Anterior cingulate cortex (tissue), 58 donors: ENCODE data around the gene OSBP2.

Source experiments
- DNase-seq, 58 donors: peaks; one replicate each; lab custom pipeline; 2025; lab: John Stamatoyannopoulos, UW

OSBP2 gene

DNA sequence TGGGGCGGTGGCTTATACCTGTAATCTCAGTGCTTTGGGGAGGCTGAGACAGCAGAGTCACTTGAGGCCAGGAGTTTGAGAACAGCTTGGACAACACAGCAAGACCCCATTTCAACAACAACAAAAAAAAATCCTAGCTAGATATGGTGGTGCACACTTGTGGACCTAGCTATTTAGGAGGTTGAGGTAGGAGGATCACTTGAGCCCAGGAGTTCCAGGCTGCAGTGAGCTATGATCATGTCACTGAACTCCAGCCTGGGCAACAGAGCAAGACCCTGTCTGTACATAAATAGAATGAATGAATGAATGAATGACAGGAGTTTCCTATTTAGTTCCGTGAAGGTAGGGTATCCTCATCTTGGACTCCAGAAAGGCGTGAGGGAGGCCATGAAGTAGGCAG, 107.0 kb downstream of the OSBP2 start:
- DNase-seq = no peak

DNA sequence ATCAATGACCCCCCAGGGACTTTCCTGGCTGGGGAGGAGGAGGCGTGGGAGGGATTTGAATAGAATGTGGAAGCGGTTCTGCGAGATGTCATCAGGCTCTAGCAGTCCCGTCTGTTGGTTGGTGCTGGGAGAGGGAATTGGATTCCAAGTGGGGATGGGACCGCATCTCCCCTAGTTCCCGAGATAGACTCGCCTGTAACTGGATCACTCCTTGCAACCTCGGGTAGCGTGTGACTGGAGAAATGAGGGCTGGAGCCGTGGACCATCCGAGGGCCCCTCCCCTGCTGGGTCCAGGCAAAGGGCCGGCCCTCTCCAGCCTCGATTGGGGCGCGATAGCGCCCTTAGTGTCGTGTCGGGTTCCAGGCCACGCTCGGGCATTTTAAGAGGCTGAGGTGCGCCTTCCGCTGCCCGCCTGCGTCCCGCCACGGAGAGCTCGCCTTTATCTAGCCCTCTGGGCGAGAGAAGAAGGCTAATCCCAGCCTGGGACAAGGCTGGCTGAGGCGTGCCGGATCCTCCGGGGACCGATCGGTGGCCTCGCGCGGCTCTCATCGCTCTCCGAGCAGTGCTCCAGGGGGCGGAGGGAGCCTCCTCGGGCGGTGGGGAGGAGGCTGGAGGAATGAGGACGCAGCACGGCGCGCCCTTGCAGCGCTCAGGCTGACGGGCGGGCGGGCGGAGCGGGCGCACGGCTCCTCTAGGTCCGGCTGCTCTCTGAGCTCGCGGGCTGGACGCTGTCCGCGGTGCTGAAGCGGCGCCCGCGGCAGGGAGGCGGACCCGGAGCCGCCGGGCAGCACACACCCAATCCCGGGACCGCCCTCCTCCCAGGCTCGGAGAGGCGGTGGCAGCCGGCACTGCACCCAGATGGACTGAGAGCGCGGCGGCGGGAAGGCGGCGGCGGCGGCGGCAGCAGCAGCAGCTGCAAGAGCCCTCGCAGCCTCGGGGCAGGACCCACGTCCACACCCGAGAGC, 107.8 kb downstream of the OSBP2 start:
- DNase-seq = peak in 54 of 58 donors; percentile 16 to 81 (median 62)

DNA sequence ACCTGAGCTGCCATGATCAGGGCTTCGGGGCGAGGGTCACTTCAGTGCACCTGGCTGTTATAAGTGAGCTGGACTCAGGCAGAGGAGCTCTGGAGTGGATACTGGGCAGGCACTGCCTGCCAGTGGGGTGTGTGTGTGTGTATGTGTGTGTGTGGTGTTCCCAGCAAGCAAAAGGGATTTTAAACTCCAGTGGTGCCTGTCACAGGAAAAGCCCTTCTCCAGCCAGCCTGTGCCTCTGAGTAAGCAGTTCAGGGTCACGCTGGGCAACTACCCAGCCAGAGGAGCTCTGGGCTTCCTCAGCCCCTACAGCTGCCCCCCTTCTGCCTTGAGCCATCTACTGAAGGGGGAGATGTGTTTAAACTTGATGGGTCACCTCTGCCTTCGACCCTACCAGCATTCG, 109.0 kb downstream of the OSBP2 start:
- no peak for DNase-seq

DNA sequence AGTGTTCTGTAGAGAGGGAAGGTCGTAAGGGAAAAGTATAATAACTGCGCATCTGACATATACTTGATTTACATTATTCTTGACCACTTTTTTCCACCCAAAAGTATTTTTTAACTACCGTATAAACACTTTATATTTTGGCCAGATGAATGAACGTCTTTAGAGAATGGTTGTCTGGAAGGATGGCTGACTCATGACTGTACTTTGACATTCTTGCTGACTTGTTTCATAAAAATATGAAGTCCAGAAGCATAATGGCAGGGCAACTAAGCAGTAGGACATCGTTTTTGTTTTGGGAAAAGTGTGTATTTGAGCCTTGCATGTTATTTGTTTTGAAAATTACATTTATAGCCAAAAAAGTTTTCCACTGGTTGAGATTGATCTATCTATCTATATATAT, 110.0 kb downstream of the OSBP2 start:
- no peak for DNase-seq

DNA sequence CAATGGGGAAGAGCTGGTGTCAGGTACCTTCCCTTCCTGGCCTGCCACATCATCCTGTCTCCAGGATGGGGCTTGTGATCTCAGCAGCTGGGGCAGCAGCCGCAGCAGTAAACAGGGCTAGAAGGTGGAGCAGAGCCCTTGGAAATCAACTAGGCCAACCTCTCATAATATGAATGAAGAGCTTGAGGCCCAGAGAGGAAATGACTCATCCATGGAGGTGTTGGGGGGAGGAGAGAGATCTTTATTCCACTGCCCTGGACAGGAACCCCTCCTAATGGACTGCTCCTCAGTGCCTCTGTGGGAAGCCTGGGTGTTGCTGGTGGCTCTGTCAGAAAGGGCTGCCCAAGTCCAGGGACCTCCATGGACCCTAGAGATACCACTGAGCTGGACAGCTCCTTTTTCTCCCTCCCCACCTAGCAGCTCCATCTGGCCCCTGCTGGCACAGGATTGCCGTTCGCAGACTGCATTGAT, 111.8 kb downstream of the OSBP2 start:
- no peak for DNase-seq

DNA sequence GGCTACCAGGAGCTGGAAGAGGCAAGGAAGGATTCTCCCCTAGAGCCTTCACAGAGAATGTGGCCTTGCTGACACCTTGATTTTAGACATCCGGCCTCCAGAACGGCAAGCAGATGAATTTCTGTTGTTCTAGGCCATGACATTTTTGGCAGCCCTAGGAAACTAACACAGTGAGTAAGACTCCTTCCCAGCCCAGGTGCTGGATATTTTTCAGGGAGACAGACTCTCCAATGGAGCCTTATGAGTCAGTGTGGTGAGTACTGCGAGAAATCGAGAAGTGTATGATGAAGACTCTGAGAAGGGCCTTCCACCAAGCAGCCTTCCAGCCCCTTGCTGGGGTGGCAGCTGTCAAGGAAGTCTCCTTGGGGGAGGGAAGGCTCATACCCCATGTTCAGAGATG, 114.4 kb downstream of the OSBP2 start:
- no peak for DNase-seq

DNA sequence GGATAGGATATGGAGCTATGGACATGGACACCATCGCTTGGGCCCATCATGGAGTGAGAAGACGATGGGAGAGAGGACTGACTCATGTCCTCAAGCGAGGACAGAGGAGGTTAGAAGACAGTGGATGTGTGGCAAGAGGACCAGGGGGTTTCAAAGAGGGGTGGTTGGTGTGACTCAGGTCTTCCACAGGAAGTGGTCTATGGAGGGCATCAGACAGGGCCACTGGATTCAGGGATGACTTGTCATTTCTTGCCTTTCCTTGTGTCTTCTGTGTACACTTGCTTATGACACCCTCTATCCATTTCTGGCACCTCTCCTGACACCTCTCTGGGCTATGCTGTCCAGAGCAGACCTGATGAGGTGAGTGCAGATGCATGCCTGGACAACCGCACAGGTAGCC, 115.4 kb downstream of the OSBP2 start:
- DNase-seq = no peak

DNA sequence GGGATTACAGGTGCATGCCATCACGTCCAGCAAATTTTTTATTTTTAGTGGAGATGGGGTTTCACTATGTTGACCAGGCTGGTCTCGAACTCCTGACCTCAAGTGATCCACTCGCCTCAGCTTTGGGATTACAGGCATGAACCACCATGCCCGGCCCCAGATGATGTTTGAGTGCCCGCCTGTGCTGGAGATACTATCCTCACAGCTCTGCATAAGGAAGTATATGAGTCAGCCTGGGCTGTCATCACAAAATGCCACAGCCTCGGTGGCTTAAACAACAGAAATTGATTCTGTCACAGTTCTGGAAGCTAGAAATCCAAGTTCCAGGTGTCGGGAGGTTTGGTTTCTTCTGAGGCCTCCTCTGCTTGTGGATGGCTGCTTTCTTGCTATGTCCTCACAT, 119.3 kb downstream of the OSBP2 start:
- DNase-seq = no peak

DNA sequence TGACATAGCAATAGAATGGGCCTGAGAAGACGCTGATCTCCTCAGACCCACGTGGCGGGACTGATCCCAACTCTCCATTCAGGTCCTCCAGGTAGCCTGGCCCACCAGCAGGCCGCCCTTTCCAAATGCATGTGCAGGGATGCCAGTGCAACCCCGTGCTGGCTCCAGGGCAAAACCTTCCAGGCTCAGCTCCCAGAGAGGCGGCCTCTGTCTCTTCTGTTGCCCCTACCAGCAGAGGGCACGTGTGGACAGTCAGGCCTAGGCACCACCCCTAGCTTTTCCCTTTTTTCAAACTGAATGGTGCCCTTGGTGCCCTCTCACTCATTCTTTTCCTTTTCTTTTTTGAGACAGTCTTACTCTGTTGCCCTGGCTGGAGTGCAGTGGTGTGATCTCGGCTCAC, 121.7 kb downstream of the OSBP2 start:
- DNase-seq = no peak

DNA sequence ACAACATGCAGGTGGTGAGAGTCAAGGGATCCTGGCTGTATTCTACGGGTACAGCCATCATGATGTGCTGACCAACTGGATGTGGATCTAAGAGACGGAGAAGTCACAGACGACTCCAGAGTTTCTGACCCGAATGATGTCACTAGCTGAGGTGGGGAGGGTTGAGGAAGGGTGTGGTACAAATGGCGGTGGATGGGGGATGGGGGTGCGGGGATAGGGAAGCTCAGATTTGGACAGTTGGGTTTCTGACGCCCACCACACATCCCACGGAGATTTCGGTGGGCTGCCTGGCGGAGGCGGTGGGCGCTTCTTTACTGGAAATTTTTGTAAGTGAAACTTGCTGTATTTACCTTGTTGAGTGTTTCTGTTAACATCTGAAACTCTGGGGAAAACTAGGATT, 126.7 kb downstream of the OSBP2 start:
- DNase-seq = no peak

DNA sequence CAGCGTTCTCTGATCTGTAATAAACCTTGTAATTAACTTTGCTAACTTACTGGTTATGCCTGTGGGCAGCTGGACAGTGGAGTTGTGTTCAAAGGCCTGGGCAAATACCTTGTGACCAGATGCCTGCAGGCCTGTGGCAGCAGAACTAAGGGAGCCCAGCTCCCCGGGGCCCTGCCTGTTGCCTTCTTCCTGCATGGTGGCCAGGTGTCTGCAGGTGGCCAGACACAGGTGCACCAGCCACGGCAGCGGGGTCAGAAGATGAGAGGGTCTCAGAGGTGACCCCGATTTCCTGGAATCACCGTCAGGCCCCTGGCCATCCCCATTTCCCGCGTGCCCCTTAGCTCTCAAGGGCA, 127.2 kb downstream of the OSBP2 start:
- no peak for DNase-seq

DNA sequence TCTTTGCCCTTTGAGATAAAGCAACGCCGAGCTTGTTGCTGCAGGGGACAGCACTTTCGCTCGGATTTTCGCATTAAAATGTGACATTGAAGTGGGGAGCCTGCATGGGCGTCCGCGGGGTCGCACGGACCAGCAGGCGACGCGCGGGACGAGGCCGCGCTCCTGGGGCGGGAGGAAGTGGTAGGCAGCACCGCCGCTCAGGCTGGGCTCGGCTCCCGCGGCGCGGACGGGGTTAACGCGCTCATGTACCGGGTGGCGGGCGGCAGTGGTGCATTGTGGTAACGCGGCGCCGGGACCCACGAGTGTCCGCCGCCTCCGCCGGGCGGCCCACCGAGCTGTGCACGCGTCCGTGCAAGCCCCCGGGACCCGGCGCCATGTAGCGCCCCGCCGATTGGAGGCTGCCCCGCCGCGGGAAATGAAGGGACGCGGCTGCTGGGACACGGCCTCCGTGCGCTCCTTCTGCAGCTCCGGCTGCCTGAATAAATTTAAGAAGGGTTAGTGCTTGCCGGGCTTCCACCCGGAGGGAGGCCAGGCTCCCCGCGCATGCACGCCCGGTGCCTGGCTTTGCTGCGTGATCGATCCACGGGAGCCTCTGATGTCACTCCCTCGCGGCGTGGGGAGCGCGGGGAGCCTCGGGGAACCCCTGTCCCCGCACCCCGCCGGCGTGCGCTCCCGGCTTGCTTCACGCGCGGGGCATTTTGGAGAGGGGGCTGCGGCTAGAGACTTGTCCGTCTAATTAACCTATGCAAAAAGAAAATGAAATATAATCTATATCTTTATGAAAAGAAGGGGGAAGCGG, 127.7 kb downstream of the OSBP2 start:
- DNase-seq = peak in 8 of 58 donors; percentile 10 to 44 (median 20)

DNA sequence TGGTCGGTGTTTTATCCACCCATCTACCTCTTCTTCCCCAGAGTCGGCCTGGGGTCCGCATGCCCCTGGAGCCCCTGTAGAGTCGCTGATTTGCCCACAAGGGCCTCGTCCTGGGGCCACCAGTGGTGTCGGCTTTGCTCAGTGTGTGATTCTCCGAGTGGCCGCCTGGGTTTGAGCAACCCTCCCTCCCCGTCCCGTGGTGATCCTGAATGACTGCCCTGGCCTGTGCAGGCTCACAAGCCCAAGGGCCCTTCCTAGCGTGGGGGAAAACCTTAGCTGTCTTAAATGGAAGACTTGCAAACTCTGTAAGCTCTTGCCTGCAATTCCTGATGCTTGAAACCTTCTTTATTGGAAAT, 128.3 kb downstream of the OSBP2 start:
- no peak for DNase-seq

DNA sequence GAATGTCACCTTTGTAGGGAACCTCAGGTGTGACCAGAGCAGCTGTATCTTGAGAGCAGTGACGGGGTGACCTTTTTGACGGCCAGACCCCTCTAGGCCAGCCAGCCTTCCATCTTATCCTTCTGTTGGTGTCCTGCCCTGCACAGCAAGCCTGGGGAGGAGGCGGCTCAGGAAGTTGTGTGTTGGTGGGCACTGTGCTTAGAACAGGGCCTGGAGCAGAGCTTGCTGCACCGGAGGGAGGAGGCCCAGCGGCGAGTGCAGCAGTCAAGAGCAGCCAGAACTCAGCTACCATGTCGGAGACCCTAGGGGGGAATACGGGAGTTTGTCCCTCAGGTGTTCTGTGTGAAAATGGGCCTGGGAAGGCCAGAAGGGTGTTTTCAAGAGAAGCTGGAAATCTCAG, 129.4 kb downstream of the OSBP2 start:
- no peak for DNase-seq

DNA sequence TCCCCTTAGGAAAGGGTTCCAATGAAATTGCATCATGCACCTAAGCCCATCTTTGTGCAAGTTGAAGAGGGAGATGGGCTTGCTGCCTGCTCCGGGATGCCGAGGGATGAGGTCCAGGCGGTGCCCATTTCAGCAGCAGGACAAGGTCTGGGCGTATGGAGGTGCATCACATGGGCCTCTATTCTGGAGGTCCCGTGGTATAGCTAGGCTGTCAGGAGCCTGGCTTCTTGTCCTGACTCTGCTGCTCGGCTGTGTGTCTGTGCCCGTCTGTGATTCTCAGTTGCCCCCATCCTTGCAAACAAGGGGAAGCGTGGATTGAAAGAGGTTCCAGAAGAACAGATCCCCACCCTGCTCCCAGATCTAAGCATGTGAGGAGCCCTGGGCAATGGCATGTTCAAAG, 130.0 kb downstream of the OSBP2 start:
- no peak for DNase-seq

DNA sequence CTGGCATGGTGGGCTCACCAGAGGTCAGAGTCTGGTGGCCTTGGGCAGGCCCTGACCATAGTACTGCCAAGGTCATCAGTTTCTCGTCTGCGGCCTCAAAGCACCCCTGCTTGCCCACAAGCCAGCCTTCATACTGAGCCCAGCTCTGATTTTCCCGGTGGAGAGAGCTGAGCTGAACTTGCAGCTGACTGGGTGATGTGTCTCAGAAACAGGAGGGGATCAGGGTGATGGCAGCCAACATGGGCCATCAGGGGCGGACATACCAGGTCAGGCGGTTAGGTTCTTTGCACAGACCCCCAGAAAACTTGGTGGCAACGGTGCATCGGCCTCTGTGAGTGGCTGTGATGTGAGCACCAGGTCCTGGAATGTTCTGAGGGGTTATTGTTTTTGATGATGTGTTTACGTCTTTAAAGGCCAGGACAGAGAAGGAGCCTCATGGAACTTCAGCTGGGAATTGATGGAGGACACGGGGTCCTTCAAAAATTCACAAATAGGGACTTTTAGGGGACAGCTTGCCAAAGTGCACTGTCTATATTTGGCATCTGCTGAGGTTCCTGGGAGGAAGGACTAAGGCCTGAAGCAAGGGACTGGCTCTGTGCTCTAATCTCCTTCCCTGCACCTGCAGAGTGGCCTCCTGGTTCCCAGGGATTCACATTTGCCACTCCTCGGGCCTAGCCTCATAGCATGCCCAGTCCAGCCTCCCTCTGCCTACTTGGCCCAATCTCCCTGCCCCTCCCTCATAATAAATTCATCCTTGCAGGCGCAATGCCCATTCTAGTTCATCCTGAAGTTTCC, 131.2 kb downstream of the OSBP2 start:
- no peak for DNase-seq

DNA sequence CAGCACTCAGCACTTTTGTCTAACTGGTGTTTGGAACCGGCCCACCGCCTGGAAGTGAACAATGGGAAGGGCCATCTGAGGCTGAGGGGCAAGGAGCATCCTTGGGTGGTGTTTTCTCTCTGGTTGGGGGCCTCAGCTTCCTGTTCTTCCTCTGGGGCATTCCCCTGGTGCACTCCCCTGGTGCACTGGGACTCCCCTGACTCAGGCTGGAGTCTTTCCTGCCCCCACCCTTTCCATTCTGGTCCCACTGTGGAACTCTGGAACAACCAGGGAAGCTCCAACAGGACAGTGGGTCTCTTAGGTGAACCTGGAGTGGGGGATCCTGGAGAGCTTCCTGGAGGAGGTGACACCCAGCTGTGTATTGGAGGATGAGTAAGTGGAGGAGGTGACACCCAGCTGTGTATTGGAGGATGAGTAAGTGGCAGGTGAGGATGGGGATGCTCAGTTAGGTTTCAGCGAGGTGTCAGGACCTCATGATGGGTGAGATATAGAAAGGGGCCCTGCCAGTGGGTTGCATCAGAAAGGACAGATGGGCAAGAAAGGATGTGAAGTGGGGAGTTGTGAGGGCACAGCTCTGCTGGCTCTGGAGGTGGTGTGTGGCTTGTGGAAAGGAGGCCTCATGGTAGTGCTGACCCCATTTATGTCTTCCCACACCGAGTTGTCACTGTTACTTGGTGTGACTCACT, 132.1 kb downstream of the OSBP2 start:
- no peak for DNase-seq

DNA sequence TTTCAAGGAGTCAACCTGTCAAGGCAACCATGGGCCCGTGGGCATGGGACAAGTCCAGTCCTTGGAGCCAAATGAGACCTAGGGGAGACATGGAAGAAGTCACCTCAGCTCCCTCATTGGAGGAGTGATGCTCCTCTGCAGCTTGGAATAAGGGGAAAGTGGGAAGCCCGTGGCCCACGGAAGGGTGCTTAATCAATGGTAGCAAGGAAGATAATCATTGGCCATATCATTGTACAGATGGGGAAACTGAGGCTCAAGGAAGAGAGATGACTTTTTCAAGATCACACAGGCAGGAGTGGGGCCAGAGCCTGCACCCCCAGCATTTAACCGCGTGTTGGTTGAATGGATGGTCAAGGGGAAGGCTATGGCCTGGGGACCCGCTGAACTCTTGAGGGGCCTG, 133.0 kb downstream of the OSBP2 start:
- DNase-seq = no peak

DNA sequence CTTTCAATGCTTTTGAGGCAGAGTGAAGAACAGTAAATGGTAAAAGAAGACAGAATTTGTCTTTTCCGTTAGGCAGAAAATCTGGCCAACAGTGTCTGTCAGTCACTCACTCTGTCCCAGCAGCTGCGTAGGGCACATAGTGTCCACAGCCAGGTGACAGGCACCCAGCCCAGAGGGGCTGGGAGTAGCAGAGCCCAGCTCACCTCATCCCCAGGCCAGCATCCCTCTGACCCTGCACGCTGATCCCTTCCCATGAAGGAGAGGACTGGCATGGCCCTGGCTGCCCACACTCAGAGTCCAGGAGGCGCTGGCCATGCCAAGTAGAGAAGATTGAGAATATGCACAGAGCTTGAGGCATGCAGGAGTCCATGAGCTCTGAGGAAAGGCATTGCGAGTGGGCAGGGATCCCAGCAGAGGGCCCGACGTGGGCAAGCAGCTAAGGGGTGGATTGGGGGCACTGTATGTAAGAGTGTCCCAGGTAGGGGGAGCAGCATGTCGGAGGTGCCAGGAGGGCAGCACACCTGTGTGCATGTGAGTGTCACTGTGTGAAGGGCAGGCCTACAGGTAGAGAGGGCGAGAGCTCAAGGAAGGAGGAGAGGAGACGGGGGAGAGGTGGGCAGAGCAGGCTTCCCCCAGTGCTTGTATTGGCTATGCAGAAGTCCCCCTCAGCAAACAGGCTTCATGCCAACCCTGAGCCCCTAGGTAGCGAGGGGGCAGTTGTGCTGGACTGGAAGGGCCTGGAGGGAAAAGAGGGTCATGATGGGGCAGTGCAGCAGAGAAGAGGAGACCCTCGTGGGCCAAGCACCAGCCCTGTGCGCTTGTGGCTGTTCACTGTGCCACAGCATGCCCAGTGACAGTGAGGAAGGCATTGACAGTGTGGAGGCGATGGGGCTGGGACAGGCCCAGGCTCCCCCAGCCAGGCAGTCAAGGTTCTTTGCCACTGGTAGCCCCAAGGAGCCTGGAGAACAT, 133.8 kb downstream of the OSBP2 start:
- DNase-seq = no peak
